Fibroblast of skin of left quadriceps (primary cell): Measurements from ENCODE around the gene TNRC6C.
"Not testable (repeated sequence)": the region's sequence is repeated elsewhere in the genome, so short reads cannot be mapped to it uniquely, and the experiment has no call there.

Experiments
- DNase-seq, 2 experiments: peaks; one replicate each; pipeline ENCODE4 v3.0.0-alpha.2; 2013; ENCODE audit warnings: low read depth in 2 of 2

The TNRC6C gene

GRCh38 chr17:78111727-78112517 lies 153.4 kb downstream of the TNRC6C start:
- no peak for DNase-seq

- DNase-seq = peak; percentile 12 to 16
Observed at GRCh38 chr17:78112518-78113471, 154.3 kb downstream of the TNRC6C start.

GRCh38 chr17:78113804-78114785 lies 155.6 kb downstream of the TNRC6C start:
- no peak for DNase-seq

- DNase-seq = no peak
Observed at GRCh38 chr17:78114831-78115723, 156.6 kb downstream of the TNRC6C start.

GRCh38 chr17:78115803-78116202 lies 157.3 kb downstream of the TNRC6C start:
- DNase-seq = not testable (repeated sequence)

GRCh38 chr17:78116411-78116810 lies 157.9 kb downstream of the TNRC6C start:
- no peak for DNase-seq

- no peak for DNase-seq
Observed at GRCh38 chr17:78117027-78117981, 158.8 kb downstream of the TNRC6C start.

- DNase-seq = no peak
Observed at GRCh38 chr17:78118801-78119241, 160.3 kb downstream of the TNRC6C start.

GRCh38 chr17:78120537-78120936 lies 162.0 kb downstream of the TNRC6C start:
- no peak for DNase-seq

- DNase-seq = no peak
Observed at GRCh38 chr17:78120971-78121800, 162.7 kb downstream of the TNRC6C start.

- DNase-seq = no peak
Observed at GRCh38 chr17:78121801-78122215, 163.3 kb downstream of the TNRC6C start.

GRCh38 chr17:78122216-78122930 lies 163.9 kb downstream of the TNRC6C start:
- DNase-seq = no peak

GRCh38 chr17:78122931-78123249 lies 164.4 kb downstream of the TNRC6C start:
- no peak for DNase-seq

- no peak for DNase-seq
Observed at GRCh38 chr17:78123258-78123929, 164.9 kb downstream of the TNRC6C start.

GRCh38 chr17:78124081-78124835 lies 165.8 kb downstream of the TNRC6C start:
- DNase-seq = no peak

- no peak for DNase-seq
Observed at GRCh38 chr17:78124836-78125137, 166.3 kb downstream of the TNRC6C start.
